ENCODE data around the gene CCL7. TPM values are rescaled to one million over a fixed set of nuclear protein-coding genes. Genes with fewer than 3 reads are reported as not detected.

CCL7 gene
- total RNA-seq, 4 donors from 2014 or later: not detected

GRCh38 chr17:34283571-34283970, 13.6 kb downstream of the CCL7 start:
- WGBS, 2 donors (ENCODE audit: low coverage in 1 of 2): 78 to 100% methylated on average over 1 to 6 of the region's 6 CpGs
- Histone ChIP-seq H3K27me3 (no peaks in the 10 kb centered on the region), H3K9me3 (no peaks in the 10 kb centered on the region), H3K4me1 (no peaks in the 10 kb centered on the region), H3K27ac (no peak overlapping the region), H3K4me3 (no peak overlapping the region), H3K36me3 (no peaks in the 10 kb centered on the region)
- TF ChIP-seq EP300 (IDR thresholded peaks at IDR 0.05; ENCODE audit: low read depth): no peak
- no peak for TF ChIP-seq CTCF (IDR thresholded peaks at IDR 0.05)
- no peak for TF ChIP-seq POLR2AphosphoS5 (IDR thresholded peaks at IDR 0.05)
- no peak for TF ChIP-seq POLR2A (IDR thresholded peaks at IDR 0.05)
- intact Hi-C loops (cut with DNase I; ENCODE audit: low total_unique reads): no loop called here
- in situ Hi-C loops (cut with MboI; ENCODE audit: low pct_ligation_motif_present in 1 of 4, low pct_unique_long_range_greater_than_20kb in 1 of 4, low sequenced_read_pairs in 3 of 4): no loop called here
- no peak for DNase-seq

- WGBS, 2 donors (ENCODE audit: low coverage in 1 of 2): 55 to 89% methylated on average over 1 to 4 of the region's 4 CpGs
- DNase-seq: no peak
- TF ChIP-seq POLR2A (IDR thresholded peaks at IDR 0.05) (no peak), POLR2AphosphoS5 (IDR thresholded peaks at IDR 0.05) (peak in 1 of 3 donors; percentile 42)
- Histone ChIP-seq H3K27me3 (no peaks in the 10 kb centered on the region), H3K4me1 (no peaks in the 10 kb centered on the region), H3K4me3 (no peak within 1 kb of the TSS), H3K36me3 (no peaks in the 10 kb centered on the region), H3K9me3 (no peaks in the 10 kb centered on the region), H3K27ac (peak within 1 kb of the TSS in 2 of 4 donors; percentile 17 to 34)
- intact Hi-C loops (cut with DNase I; ENCODE audit: low total_unique reads) (loop anchor here (5.0 kb wide), 1 partner anchor 1247 kb away; no protein-coding TSS in a partner anchor), in situ Hi-C loops (cut with MboI; ENCODE audit: low pct_ligation_motif_present in 1 of 4, low pct_unique_long_range_greater_than_20kb in 1 of 4, low sequenced_read_pairs in 3 of 4) (no loop called here)
Measured at GRCh38 chr17:34285286-34285792, 15.3 kb downstream of the CCL7 start, which contains the start of gene CCL11. TSS of gene CCL11 (plus strand) at chr17:34285742. CDS start at chr17:34285809, 67 bp downstream.

- no peaks in the 10 kb centered on the region for H3K9me3 ChIP-seq
- TF ChIP-seq POLR2AphosphoS5 (IDR thresholded peaks at IDR 0.05) (no peak), CTCF (IDR thresholded peaks at IDR 0.05) (no peak), POLR2A (IDR thresholded peaks at IDR 0.05) (no peak), EP300 (IDR thresholded peaks at IDR 0.05; ENCODE audit: low read depth) (no peak)
- H3K36me3 ChIP-seq: no peaks in the 10 kb centered on the region
- 8 to 14% methylated on average over 2 of the region's 2 CpGs for WGBS, 2 donors (ENCODE audit: low coverage in 1 of 2)
- intact Hi-C loops (cut with DNase I; ENCODE audit: low total_unique reads) (loop anchor here (5.0 kb wide), 1 partner anchor 1244 kb away; no protein-coding TSS in a partner anchor), in situ Hi-C loops (cut with MboI; ENCODE audit: low pct_ligation_motif_present in 1 of 4, low pct_unique_long_range_greater_than_20kb in 1 of 4, low sequenced_read_pairs in 3 of 4) (no loop called here)
- no peak overlapping the region for H3K27ac ChIP-seq
- H3K27me3 ChIP-seq: no peaks in the 10 kb centered on the region
- DNase-seq: no peak
- no peaks in the 10 kb centered on the region for H3K4me1 ChIP-seq
- H3K4me3 ChIP-seq: no peak overlapping the region
Measured at GRCh38 chr17:34287875-34288274, 17.9 kb downstream of the CCL7 start.

- Histone ChIP-seq H3K4me3 (no peak overlapping the region), H3K36me3 (no peaks in the 10 kb centered on the region), H3K27me3 (no peaks in the 10 kb centered on the region), H3K9me3 (no peaks in the 10 kb centered on the region), H3K27ac (no peak overlapping the region), H3K4me1 (no peaks in the 10 kb centered on the region)
- TF ChIP-seq POLR2A (IDR thresholded peaks at IDR 0.05) (no peak), POLR2AphosphoS5 (IDR thresholded peaks at IDR 0.05) (no peak), EP300 (IDR thresholded peaks at IDR 0.05; ENCODE audit: low read depth) (no peak), CTCF (IDR thresholded peaks at IDR 0.05) (no peak)
- 65% methylated on average over 4 of the region's 4 CpGs; no CpG with 5 or more reads in 1 of the 2 donors for WGBS, 2 donors (ENCODE audit: low coverage in 1 of 2)
- in situ Hi-C loops (cut with MboI; ENCODE audit: low pct_ligation_motif_present in 1 of 4, low pct_unique_long_range_greater_than_20kb in 1 of 4, low sequenced_read_pairs in 3 of 4) (no loop called here), intact Hi-C loops (cut with DNase I; ENCODE audit: low total_unique reads) (no loop called here)
- DNase-seq: no peak
Measured at GRCh38 chr17:34290586-34290985, 20.6 kb downstream of the CCL7 start.

Measured in transverse colon (tissue), 4 donors.